Measurements from ENCODE around the gene COA5. TPM values are rescaled to one million over a fixed set of nuclear protein-coding genes. Genes with fewer than 3 reads are reported as not detected.

COA5 gene
- total RNA-seq, 1 donor from 2014 or later: 110 TPM

DNA sequence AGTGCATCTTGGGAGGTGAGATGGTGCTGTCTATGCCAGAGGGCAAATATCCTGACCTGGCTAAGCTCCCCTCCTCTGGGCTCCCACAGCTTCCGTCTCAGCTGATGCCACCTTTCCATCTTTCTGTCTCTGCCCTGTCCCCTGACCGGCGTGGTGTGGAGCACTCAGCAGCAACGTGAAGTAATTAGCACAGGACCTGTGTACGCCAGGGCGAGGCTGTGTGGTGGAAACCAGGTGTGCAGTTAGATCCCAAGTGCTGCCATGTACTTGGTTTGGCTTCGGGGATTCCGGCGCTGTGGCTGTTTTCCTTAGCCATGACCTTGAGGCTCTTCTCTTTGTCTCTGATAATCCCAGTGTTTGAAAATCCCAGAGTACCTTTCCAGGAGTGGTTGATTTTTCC, 36.5 kb downstream of the COA5 start:
- H3K9me3 Mint-ChIP-seq: no peaks in the 10 kb centered on the region
- Histone ChIP-seq H2AFZ (replicated peaks) (no peak overlapping the region), H4K20me1 (ENCODE audit: low read depth) (no peaks in the 10 kb centered on the region), H3K79me2 (ENCODE audit: low read depth) (no peaks in the 10 kb centered on the region), H3K9me3 (ENCODE audit: low read depth) (no peaks in the 10 kb centered on the region), H3K27me3 (no peaks in the 10 kb centered on the region), H3K9ac (no peak overlapping the region), H3K4me2 (no peak overlapping the region), H3K27ac (no peak overlapping the region), H3K4me1 (no peaks in the 10 kb centered on the region), H3K4me3 (no peak overlapping the region), H3F3A (ENCODE audit: low read depth) (no peaks in the 10 kb centered on the region), H3K36me3 (no peaks in the 10 kb centered on the region)
- H3K4me1 Mint-ChIP-seq: no peaks in the 10 kb centered on the region
- peaks cover 10% of the 10 kb centered on the region for H3K36me3 Mint-ChIP-seq
- H3K27me3 Mint-ChIP-seq (ENCODE audit: insufficient read depth, low read depth): peaks cover 5% of the 10 kb centered on the region
- DNase-seq (ENCODE audit: low spot score): no peak
- H3K4me3 Mint-ChIP-seq: no peak overlapping the region
- H3K27ac Mint-ChIP-seq: no peak overlapping the region
- TF ChIP-seq, protein P1, sequence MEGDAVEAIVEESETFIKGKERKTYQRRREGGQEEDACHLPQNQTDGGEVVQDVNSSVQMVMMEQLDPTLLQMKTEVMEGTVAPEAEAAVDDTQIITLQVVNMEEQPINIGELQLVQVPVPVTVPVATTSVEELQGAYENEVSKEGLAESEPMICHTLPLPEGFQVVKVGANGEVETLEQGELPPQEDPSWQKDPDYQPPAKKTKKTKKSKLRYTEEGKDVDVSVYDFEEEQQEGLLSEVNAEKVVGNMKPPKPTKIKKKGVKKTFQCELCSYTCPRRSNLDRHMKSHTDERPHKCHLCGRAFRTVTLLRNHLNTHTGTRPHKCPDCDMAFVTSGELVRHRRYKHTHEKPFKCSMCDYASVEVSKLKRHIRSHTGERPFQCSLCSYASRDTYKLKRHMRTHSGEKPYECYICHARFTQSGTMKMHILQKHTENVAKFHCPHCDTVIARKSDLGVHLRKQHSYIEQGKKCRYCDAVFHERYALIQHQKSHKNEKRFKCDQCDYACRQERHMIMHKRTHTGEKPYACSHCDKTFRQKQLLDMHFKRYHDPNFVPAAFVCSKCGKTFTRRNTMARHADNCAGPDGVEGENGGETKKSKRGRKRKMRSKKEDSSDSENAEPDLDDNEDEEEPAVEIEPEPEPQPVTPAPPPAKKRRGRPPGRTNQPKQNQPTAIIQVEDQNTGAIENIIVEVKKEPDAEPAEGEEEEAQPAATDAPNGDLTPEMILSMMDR (IDR thresholded peaks at IDR 0.05): no peak

DNA sequence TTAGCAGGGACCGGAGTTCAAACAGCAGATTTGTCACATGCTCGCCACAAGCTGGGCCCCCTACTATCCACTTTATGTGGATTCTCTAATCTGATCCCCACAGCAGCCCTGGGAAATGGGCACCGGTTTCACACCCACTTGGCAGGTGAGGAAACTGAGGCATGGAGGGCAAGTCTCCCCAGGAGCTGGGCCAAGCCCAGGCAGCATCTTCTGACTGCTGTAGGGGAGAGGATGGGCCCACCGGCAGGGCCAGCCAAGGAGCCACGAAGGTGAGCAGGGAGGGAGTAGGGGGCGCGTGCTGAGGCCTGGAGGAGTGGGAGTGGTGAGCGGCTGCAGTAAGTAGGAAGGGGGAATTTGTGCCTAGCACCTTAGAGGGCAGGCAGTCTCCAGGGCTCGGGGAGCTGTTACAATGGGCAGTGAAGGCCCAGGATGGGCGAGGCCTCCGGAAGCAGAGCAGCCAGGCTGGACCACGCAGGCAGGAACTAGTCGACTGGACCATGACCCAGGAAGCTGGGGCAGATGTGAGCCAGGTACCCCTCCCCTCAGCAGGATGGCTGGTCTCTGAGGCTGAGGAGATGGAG, 37.1 kb downstream of the COA5 start:
- Mint-ChIP-seq H3K36me3 (peaks cover 14% of the 10 kb centered on the region), H3K4me1 (no peaks in the 10 kb centered on the region), H3K4me3 (no peak overlapping the region), H3K27me3 (ENCODE audit: insufficient read depth, low read depth) (peaks cover 5% of the 10 kb centered on the region), H3K9me3 (no peaks in the 10 kb centered on the region), H3K27ac (no peak overlapping the region)
- no peaks in the 10 kb centered on the region for H3K9me3 ChIP-seq (ENCODE audit: low read depth)
- H3K4me3 ChIP-seq: no peak overlapping the region
- H3K27ac ChIP-seq: no peak overlapping the region
- H3F3A ChIP-seq (ENCODE audit: low read depth): no peaks in the 10 kb centered on the region
- no peak overlapping the region for H3K4me2 ChIP-seq
- no peaks in the 10 kb centered on the region for H3K27me3 ChIP-seq
- H3K79me2 ChIP-seq (ENCODE audit: low read depth): no peaks in the 10 kb centered on the region
- no peaks in the 10 kb centered on the region for H4K20me1 ChIP-seq (ENCODE audit: low read depth)
- no peak for DNase-seq (ENCODE audit: low spot score)
- no peaks in the 10 kb centered on the region for H3K4me1 ChIP-seq
- no peak overlapping the region for H2AFZ ChIP-seq (replicated peaks)
- H3K36me3 ChIP-seq: no peaks in the 10 kb centered on the region
- TF ChIP-seq, protein P1 (IDR thresholded peaks at IDR 0.05): no peak
- TF ChIP-seq EZH2 (IDR thresholded peaks at IDR 0.05): no peak
- TF ChIP-seq EZH2phosphoT487 (IDR thresholded peaks at IDR 0.05): no peak
- H3K9ac ChIP-seq: no peak overlapping the region

DNA sequence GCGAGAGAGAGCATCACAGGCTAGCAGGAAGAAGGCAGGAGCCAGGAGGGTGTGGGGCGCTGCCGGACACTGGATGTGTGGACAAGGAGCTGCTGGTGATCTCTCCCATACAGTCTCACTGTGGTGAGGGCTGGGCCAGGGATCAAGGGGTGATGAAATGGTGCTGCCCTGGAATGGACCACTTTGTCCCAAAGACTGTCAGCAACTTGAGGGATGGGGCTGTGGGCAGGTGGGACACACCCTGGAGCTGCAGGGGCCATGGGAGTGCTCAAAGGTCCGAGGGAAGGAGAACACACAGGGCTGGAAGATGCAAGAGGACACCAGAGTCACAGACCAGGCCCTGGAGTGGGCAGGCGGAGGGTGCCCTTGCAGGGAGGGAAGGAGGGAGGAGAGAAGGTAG, 38.0 kb downstream of the COA5 start:
- no peaks in the 10 kb centered on the region for H3K9me3 ChIP-seq (ENCODE audit: low read depth)
- H4K20me1 ChIP-seq (ENCODE audit: low read depth): no peaks in the 10 kb centered on the region
- H3F3A ChIP-seq (ENCODE audit: low read depth): no peaks in the 10 kb centered on the region
- Mint-ChIP-seq H3K27ac (peak overlapping the region; percentile 46), H3K27me3 (ENCODE audit: insufficient read depth, low read depth) (peaks cover 5% of the 10 kb centered on the region), H3K9me3 (no peaks in the 10 kb centered on the region), H3K4me1 (no peaks in the 10 kb centered on the region), H3K4me3 (no peak overlapping the region), H3K36me3 (peaks cover 16% of the 10 kb centered on the region)
- H3K4me1 ChIP-seq: no peaks in the 10 kb centered on the region
- H3K27ac ChIP-seq: no peak overlapping the region
- no peaks in the 10 kb centered on the region for H3K36me3 ChIP-seq
- no peak for DNase-seq (ENCODE audit: low spot score)
- no peak overlapping the region for H2AFZ ChIP-seq (replicated peaks)
- H3K4me2 ChIP-seq: no peak overlapping the region
- no peaks in the 10 kb centered on the region for H3K27me3 ChIP-seq
- no peak overlapping the region for H3K4me3 ChIP-seq
- H3K79me2 ChIP-seq (ENCODE audit: low read depth): no peaks in the 10 kb centered on the region
- no peak overlapping the region for H3K9ac ChIP-seq
- TF ChIP-seq EZH2phosphoT487 (IDR thresholded peaks at IDR 0.05) (no peak), EZH2 (IDR thresholded peaks at IDR 0.05) (no peak)
- TF ChIP-seq, protein P1 (IDR thresholded peaks at IDR 0.05): no peak

Measured in neural progenitor cell (in vitro differentiated cells).